Heart right ventricle (tissue), 16 donors: ENCODE measurements around the gene EYA4. TPM values are rescaled to one million over a fixed set of nuclear protein-coding genes. Genes with fewer than 3 reads are reported as not detected.
A peak's percentile ranks its signal among the peaks of the same experiment; 100 is the strongest.

Source experiments
- ATAC-seq, 8 donors: fragments of 200-7000 bp; cut with Tn5 transposase; one replicate each; pipeline ENCODE4 v1.9.1; 2020; ENCODE audit warnings: mild to moderate bottlenecking in 8 of 8, moderate library complexity in 8 of 8, moderate number of reproducible peaks in 1 of 8
- DNase-seq, 2 donors: peaks; one replicate each; pipeline ENCODE4 v3.0.0-alpha.2; 2020
- H3K27ac ChIP-seq, 10 donors: fragments of 200-600 bp; sonication (generic) in 2 of 10; one replicate each; pipeline versions ENCODE4 v1.5.0 to v1.8.0; 2020 to 2022; ENCODE audit warnings: mild to moderate bottlenecking in 3 of 10
- H3K27me3 ChIP-seq, 7 donors: fragments of 200-600 bp; one replicate each; pipeline ENCODE4 v1.8.0; 2021 to 2022; ENCODE audit warnings: mild to moderate bottlenecking in 2 of 7
- H3K36me3 ChIP-seq, 9 donors: fragments of 200-600 bp; sonication (generic) in 1 of 9; one replicate each; pipeline versions ENCODE4 v1.5.0 to v1.8.0; 2020 to 2022; ENCODE audit warnings: mild to moderate bottlenecking in 2 of 9
- H3K4me1 ChIP-seq, 9 donors: fragments of 200-600 bp; sonication (generic) in 1 of 9; one replicate each; pipeline versions ENCODE4 v1.5.0 to v1.8.0; 2020 to 2022; ENCODE audit warnings: mild to moderate bottlenecking in 4 of 9
- H3K4me3 ChIP-seq, 10 donors: fragments of 200-600 bp; sonication (generic) in 2 of 10; one replicate each; pipeline versions ENCODE4 v1.5.0 to v1.8.0; 2020 to 2022; ENCODE audit warnings: mild to moderate bottlenecking in 7 of 10, moderate library complexity in 2 of 10
- H3K9me3 ChIP-seq, 11 donors: fragments of 200-600 bp in 10 of 11; sonication (generic) in 2 of 11; one replicate each; pipeline versions ENCODE4 v1.5.0 to v1.8.0; 2013 to 2022; ENCODE audit warnings: mild to moderate bottlenecking in 2 of 11, control low read depth in 1 of 11, moderate library complexity in 1 of 11
- CTCF ChIP-seq, 9 donors: fragments of 200-600 bp; sonication (generic) in 2 of 9; IDR thresholded peaks; one replicate each; pipeline versions ENCODE4 v1.5.0 to v1.8.0; 2021 to 2022; ENCODE audit warnings: antibody characterized with exemption in 9 of 9, mild to moderate bottlenecking in 5 of 9, moderate library complexity in 1 of 9
- WGBS, 2 donors: extraction: QIAGEN DNeasy Blood & Tissue Kit; methylation state at CpG; one replicate each; pipeline ENCODE4 v1.1.7; 2013; ENCODE audit warnings: inconsistent platforms in 1 of 2; 5-methylcytosine and 5-hydroxymethylcytosine counted together
- intact Hi-C, 10 donors: fragments of 100-400 bp; cut with DNase I; formaldehyde crosslinking; loops; one replicate each; pipeline versions ENCODE4 v1.11.1 to v1.14.2; 2022
- polyA plus RNA-seq, 2 donors: library from polyadenylated mRNA; stranded (reverse); fragments of 200-250 nt; gene quantifications; one replicate each; pipeline ENCODE4 v1.2.3, GENCODE V29; 2013
- total RNA-seq, 10 donors: library from RNA; stranded (reverse); fragmentation: NEBNext Ultra II Directional in 3 of 10; extraction: Animal tissue kit (Norgen Biotek cat#: 25700) in 3 of 10; gene quantifications; one replicate each; pipeline versions ENCODE4 v1.2.1 to v1.2.4, GENCODE V29; 2021 to 2023
- donor health status: Arrhythmogenic right ventricular cardiomyopathy.
- donor health status: ischemic (EF 13 %, LVEDD 7.1; RV severe dilation, severe dysfunction).
- donor health status: healthy with polysubstance abuse.
- donor health status: DM: no; HTN: yes; CAD: no.
- donor health status: DM: no; HTN: no; CAD: no.
- donor health status: ischemic (EF 25% LVEDD 6.9; RV normal size, moderate dysfunction).
- donor health status: ischemic (EF 25% LVEDD 5.7; RV mildly dilated, moderate dysfunction).
- donor health status: healthy.
- donor health status: DM: yes; HTN: yes; CAD: no.
- donor health status: Ischemic cardiomyopathy.
- donor health status: ischemic (EF 35%, LVEDD 5.7; RV mildly dilated, moderate dysfunction).
- donor health status: nonischemic (EF 11% LVEDD 7.7; RV severe dilation, severe dysfunction).
- donor health status: DM: yes; HTN: yes; CAD: no.
- donor health status: PGD.
- donor health status: ischemic (EF 29% LVEDD 5.4; RV normal size, mild dysfunction).
- donor health status: nonischemic (EF 23%, LVEDD 6.1; RV moderate dilation, normal function).

Gene EYA4
- total and polyA plus RNA-seq, 12 donors, result 1.6 to 30.2 (median 17.9) TPM

DNA sequence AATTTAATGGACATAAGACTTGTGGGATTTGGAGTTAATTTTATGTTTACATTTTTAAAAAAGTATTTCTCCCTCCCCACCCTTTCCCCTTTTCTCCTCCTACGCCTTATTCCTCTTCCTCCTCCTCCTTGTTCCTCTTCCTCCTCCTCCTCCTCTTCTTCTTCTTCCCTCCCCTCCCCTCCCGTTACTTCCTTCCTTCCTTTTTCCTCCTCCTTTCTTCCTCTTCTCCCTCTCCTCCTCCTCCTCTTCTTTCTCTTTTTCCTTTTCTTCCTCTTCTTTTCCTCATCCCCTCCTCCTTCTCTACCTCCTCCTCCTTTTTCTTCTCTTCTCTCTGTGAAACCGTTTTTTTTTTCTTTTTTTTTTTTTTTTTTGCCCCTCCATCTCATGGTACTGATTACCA lies 139.6 kb downstream of the EYA4 start:
- WGBS, 2 donors, result 68 to 71% methylated on average over 3 of the region's 3 CpGs
- Histone ChIP-seq H3K4me1 (peaks cover 0 to 9% (median 0%) of the 10 kb centered on the region in 9 donors), H3K9me3 (no peaks in the 10 kb centered on the region), H3K27ac (no peak overlapping the region), H3K27me3 (no peaks in the 10 kb centered on the region), H3K36me3 (no peaks in the 10 kb centered on the region), H3K4me3 (no peak overlapping the region)
- DNase-seq (no peak), ATAC-seq (no peak)
- intact Hi-C loops, result no loop called here
- TF ChIP-seq CTCF (IDR thresholded peaks at IDR 0.05), result no peak

- no peak for DNase-seq
- no peak overlapping the region for H3K27ac ChIP-seq
- no peaks in the 10 kb centered on the region for H3K27me3 ChIP-seq
- no peaks in the 10 kb centered on the region for H3K9me3 ChIP-seq
- no peaks in the 10 kb centered on the region for H3K36me3 ChIP-seq
- intact Hi-C loops, result no loop called here
- no peak for TF ChIP-seq CTCF (IDR thresholded peaks at IDR 0.05)
- H3K4me3 ChIP-seq, result no peak overlapping the region
- 73 to 77% methylated on average over 6 of the region's 6 CpGs for WGBS, 2 donors
- ATAC-seq, result peak in 1 of 8 donors; percentile 37
- H3K4me1 ChIP-seq, result peaks cover 0 to 20% (median 0%) of the 10 kb centered on the region in 9 donors
Measured at GRCh38 chr6:133388731-133389130, 147.6 kb downstream of the EYA4 start.

DNA sequence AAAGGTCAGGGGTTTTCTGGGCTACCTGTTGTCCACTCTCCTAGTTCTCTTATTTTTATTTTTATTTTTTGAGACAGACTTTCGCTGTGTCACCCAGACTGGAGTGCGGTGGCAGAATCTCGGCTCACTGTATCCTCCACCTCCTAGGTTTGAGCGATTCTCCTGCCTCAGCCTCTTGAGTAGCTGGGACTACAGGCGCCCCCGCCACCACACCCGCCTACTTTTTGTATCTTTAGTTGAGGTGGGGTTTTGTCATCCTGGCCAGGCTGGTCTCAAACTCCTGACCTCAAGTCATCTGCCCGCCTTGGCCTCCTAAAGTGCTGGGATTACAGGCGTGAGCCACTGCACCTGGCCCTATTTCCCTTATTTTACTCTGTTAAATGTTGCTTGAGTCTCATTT lies 149.0 kb downstream of the EYA4 start:
- Histone ChIP-seq H3K36me3 (no peaks in the 10 kb centered on the region), H3K4me3 (no peak overlapping the region), H3K4me1 (peaks cover 0 to 28% (median 0%) of the 10 kb centered on the region in 9 donors), H3K27me3 (no peaks in the 10 kb centered on the region), H3K27ac (no peak overlapping the region), H3K9me3 (no peaks in the 10 kb centered on the region)
- no peak for DNase-seq
- intact Hi-C loops, result no loop called here
- 89 to 97% methylated on average over 9 of the region's 9 CpGs for WGBS, 2 donors
- ATAC-seq, result no peak
- no peak for TF ChIP-seq CTCF (IDR thresholded peaks at IDR 0.05)

DNA sequence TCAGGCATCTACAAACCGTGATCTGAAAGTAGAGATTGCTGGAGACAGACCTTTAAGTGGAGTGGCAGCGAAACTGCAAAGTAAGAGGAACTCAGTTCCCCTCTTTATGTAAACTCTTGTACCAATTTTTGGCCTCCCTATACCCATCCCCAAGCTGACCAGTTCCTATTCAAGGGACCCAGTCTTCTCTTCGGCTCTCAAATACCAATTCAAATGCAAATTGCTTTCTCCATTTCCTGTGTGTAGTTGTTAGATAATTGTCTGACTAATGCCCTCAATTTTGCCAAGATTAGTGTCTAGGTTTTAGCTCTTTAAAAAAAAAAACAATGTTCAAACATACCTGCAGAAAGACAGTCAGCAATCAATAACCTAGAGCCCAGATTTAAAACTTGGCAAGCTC lies 150.9 kb downstream of the EYA4 start:
- H3K27me3 ChIP-seq, result no peaks in the 10 kb centered on the region
- no peaks in the 10 kb centered on the region for H3K9me3 ChIP-seq
- H3K27ac ChIP-seq, result no peak overlapping the region
- no peak for DNase-seq
- no peaks in the 10 kb centered on the region for H3K36me3 ChIP-seq
- WGBS, 2 donors, result 79 to 87% methylated on average over 3 of the region's 3 CpGs
- intact Hi-C loops, result no loop called here
- no peak for TF ChIP-seq CTCF (IDR thresholded peaks at IDR 0.05)
- peaks cover 0 to 40% (median 0%) of the 10 kb centered on the region in 9 donors for H3K4me1 ChIP-seq
- H3K4me3 ChIP-seq, result no peak overlapping the region
- ATAC-seq, result no peak
